Upper lobe of right lung (tissue), 1 donor: ENCODE results near the gene PPTC7. TPM values are rescaled to one million over a fixed set of nuclear protein-coding genes. Genes with fewer than 3 reads are reported as not detected.
"Not testable (repeated sequence)": the region's sequence is repeated elsewhere in the genome, so short reads cannot be mapped to it uniquely, and the experiment has no call there.

Source experiments
- ATAC-seq: fragments of 200-7000 bp; cut with Tn5 transposase; one replicate; pipeline ENCODE4 v1.9.1; 2020; ENCODE audit warnings: mild to moderate bottlenecking, moderate library complexity
- DNase-seq: peaks from one replicate; pipeline ENCODE4 v3.0.0-alpha.2; 2020
- H3K27ac ChIP-seq: fragments of 200-600 bp; one replicate; pipeline ENCODE4 v1.8.0; 2022
- H3K27me3 ChIP-seq: fragments of 200-600 bp; one replicate; pipeline ENCODE4 v1.8.0; 2022; ENCODE audit warnings: mild to moderate bottlenecking
- H3K36me3 ChIP-seq: fragments of 200-600 bp; one replicate; pipeline ENCODE4 v1.8.0; 2022
- H3K4me1 ChIP-seq: fragments of 200-600 bp; one replicate; pipeline ENCODE4 v1.8.0; 2022
- H3K4me3 ChIP-seq: fragments of 200-600 bp; one replicate; pipeline ENCODE4 v1.8.0; 2022; ENCODE audit warnings: mild to moderate bottlenecking
- H3K9me3 ChIP-seq: fragments of 200-600 bp; one replicate; pipeline ENCODE4 v1.8.0; 2022
- intact Hi-C: fragments of 100-400 bp; cut with DNase I; formaldehyde crosslinking; loops from one replicate; pipeline ENCODE4 v1.11.0; 2022
- total RNA-seq: library from RNA; stranded (reverse); fragmentation: NEBNext Ultra II Directional; extraction: Animal tissue kit (Norgen Biotek cat#: 25700); gene quantifications from one replicate; pipeline ENCODE4 v1.2.1, GENCODE V29; 2021
- TF ChIP-seq, protein P1 (sequence below): fragments of 200-600 bp; IDR thresholded peaks from one replicate; pipeline ENCODE4 v1.8.0; 2022; ENCODE audit warnings: antibody characterized with exemption
- donor health status: DM: no; HTN: yes; CAD: no; lungs with severe emphysema.

Gene PPTC7
- total RNA-seq, 1 donor from 2014 or later = 26.4 TPM

DNA sequence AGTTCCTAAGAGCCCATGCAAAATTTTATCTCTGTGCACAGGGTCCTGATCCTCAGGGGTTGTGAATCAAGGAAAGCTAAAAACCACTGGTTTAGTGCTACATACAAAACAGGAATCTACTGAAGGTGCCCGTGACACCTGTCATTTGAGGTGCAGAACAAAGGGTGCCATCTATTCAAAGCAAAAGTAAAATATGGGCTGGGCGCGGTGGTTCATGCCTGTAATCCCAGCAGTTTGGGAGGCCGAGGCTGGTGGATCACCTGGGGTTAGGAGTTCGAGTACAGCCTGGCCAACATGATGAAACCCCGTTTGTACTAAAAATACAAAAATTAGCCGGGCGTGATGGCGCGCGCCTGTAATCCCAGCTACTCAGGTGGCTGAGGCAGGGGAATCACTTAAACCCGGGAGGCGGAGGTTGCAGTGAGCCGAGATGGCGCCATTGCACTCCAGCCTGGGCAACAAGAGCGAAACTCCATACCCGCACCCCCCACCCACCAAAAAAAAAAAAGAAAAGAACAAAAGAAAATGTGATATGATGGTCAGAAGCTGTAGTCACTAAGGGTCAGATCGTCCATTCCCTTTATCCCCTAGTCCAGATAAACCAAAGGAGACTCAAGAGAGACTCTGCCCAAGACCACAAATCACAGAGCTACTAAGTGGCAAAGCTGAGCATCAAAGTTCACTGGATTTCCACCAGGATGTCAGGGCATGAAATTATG lies 3.4 kb downstream of the PPTC7 start:
- Histone ChIP-seq H3K9me3 (no peaks in the 10 kb centered on the region), H3K4me3 (no peak overlapping the region), H3K4me1 (peaks cover 36% of the 10 kb centered on the region), H3K36me3 (no peaks in the 10 kb centered on the region), H3K27ac (no peak overlapping the region), H3K27me3 (no peaks in the 10 kb centered on the region)
- ATAC-seq (no peak), DNase-seq (no peak)
- intact Hi-C loops = no loop called here
- TF ChIP-seq, protein P1, sequence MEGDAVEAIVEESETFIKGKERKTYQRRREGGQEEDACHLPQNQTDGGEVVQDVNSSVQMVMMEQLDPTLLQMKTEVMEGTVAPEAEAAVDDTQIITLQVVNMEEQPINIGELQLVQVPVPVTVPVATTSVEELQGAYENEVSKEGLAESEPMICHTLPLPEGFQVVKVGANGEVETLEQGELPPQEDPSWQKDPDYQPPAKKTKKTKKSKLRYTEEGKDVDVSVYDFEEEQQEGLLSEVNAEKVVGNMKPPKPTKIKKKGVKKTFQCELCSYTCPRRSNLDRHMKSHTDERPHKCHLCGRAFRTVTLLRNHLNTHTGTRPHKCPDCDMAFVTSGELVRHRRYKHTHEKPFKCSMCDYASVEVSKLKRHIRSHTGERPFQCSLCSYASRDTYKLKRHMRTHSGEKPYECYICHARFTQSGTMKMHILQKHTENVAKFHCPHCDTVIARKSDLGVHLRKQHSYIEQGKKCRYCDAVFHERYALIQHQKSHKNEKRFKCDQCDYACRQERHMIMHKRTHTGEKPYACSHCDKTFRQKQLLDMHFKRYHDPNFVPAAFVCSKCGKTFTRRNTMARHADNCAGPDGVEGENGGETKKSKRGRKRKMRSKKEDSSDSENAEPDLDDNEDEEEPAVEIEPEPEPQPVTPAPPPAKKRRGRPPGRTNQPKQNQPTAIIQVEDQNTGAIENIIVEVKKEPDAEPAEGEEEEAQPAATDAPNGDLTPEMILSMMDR = no peak

DNA sequence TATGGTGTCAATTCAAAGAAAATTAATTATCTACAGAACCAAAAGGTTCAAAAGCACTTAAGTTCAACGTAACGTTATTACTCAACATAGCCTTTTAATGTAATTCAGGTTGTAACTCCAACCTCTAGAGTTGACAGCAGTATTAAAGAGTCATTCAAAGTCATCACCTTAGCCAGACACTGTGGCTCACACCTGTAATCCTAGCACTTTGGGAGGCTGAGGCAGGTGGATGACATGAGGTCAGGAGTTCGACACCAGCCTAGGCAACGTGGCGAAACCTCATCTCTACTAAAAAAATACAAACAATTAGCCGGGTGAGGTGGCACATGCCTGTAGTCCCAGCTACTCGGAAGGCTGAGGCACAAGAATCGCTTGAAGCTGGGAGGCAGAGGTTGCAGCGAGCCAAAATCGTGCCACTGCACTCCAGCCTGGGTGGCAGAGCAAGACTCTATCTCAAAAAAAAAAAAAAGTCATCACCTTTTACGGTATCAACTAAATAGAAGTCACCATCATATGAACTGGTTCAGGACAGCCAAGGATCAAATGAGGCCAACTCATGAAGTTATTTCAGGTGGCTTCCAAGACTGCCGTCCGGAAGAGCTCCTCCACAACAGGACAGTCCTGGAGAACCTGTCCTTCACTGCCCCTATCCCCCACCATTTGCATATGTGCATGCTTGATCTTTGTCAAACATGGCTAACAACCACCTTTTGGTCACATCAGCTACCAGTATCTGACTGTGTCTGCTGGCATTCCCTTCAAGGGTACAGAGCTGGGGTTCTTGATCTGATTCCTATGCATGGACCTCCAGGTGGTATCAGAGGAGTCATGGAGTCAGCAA lies 4.2 kb downstream of the PPTC7 start:
- peaks cover 33% of the 10 kb centered on the region for H3K4me1 ChIP-seq
- H3K4me3 ChIP-seq = no peak overlapping the region
- TF ChIP-seq, protein P1 = no peak
- intact Hi-C loops = no loop called here
- no peaks in the 10 kb centered on the region for H3K9me3 ChIP-seq
- no peaks in the 10 kb centered on the region for H3K27me3 ChIP-seq
- no peaks in the 10 kb centered on the region for H3K36me3 ChIP-seq
- peak overlapping the region; percentile 62 for H3K27ac ChIP-seq
- DNase-seq (no peak), ATAC-seq (no peak)

DNA sequence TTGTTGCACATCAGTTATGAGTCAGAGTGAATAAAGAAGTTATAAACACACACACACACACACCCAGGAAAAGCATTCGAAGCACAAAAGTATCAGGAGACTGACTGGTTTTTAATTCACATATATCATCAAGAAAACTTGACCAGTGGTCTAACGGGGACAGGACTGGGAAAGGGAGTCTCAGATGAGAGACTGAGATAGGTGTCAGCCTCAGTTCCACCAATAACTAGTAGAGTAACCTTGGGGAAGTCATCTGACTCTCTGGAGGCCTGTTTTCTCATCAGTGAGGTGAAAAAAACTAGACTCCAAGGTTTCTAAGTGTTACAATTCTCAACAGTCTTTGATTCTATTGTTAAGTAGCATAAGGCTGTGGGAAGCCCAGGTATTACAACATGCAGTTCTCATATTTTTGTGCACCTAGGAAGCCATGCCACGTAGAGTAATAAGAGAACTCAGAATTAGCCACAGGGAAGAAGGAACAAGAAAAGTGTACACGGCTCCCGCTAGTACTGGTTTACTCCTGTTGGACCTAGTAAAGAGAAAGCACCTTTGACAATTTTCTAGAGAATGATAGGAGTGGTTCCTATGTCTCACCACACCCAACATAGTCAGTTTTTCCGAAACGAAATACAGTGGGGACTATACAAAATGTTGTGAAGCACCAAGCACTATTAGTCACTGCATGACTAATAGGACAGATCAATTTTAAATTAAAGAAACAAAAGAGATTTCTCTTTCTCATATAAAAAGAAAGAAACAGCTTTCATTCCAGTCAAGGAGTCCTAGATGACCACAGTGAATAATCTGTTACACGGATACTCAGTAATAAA lies 5.0 kb downstream of the PPTC7 start:
- Histone ChIP-seq H3K4me1 (peaks cover 29% of the 10 kb centered on the region), H3K4me3 (no peak overlapping the region), H3K9me3 (no peaks in the 10 kb centered on the region), H3K27me3 (no peaks in the 10 kb centered on the region), H3K36me3 (no peaks in the 10 kb centered on the region), H3K27ac (peak overlapping the region; percentile 62)
- ATAC-seq (peak; percentile 23), DNase-seq (no peak)
- TF ChIP-seq, protein P1 = no peak
- intact Hi-C loops = no loop called here

DNA sequence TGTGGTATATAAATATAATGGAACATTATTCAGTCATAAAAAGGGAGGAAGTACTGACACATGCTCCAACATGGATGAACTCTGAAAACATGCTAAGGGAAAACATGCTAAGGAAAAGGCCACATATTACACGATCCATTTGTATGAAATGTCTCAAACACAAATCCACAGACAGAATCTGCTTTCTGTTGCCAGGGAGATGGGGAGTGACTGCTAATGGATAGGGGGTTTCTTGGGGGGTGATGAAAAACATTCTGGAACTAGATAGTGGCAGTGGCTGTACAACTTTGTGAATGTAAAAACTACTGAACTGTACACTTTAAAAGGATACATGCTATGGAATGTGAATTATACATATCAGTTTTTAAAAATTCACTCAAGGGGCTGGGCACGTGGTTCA lies 6.6 kb downstream of the PPTC7 start:
- Histone ChIP-seq H3K4me3 (no peak overlapping the region), H3K27ac (no peak overlapping the region), H3K36me3 (no peaks in the 10 kb centered on the region), H3K9me3 (no peaks in the 10 kb centered on the region), H3K27me3 (no peaks in the 10 kb centered on the region), H3K4me1 (peaks cover 28% of the 10 kb centered on the region)
- ATAC-seq (no peak), DNase-seq (no peak)
- intact Hi-C loops = no loop called here
- TF ChIP-seq, protein P1 = no peak

DNA sequence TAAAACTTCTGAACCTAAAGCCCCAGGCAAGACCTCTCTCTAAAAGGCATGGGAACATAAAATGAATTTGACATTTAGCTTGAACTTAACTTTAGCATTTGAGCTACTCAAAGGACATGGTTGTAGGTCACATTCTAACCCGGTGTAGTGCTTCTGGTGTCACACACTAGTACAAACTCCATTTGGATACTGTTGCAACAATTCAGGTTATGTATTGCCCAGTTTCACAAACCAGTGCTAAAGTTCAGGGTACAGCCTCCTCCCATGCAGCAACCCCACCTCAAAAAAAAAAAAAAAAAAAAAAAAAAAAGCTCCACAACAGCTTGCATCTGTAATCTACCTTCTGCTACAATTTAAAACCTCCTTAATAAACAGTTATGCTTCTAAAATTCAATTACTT lies 7.8 kb downstream of the PPTC7 start:
- intact Hi-C loops = no loop called here
- no peaks in the 10 kb centered on the region for H3K9me3 ChIP-seq
- TF ChIP-seq, protein P1 = no peak
- H3K27me3 ChIP-seq = no peaks in the 10 kb centered on the region
- H3K36me3 ChIP-seq = no peaks in the 10 kb centered on the region
- no peak overlapping the region for H3K4me3 ChIP-seq
- ATAC-seq (peak; percentile 71), DNase-seq (no peak)
- H3K27ac ChIP-seq = no peak overlapping the region
- H3K4me1 ChIP-seq = peaks cover 16% of the 10 kb centered on the region

DNA sequence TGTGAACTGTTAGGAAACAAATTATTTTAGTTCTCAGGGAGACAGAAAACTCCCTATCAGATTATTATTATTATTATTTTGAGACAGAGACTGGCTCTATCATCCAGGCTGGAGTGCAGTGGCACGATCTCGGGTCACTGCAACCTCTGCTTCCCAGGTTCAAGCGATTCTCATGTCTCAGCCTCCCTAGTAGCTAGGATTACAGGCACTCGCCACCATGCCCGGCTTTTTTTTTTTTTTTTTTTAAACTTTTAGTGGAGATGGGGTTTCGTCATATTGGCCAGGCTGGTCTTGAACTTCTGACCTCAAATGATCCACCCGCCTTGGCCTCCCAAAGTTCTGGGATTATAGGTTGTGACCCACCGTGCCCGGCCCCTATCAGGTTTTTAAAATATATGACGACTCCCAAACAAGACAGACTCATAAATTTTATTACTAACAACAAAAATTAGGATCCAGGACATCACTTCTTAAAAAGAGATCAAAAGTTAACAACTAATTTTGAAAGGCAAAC lies 8.3 kb downstream of the PPTC7 start:
- H3K27ac ChIP-seq = not testable (repeated sequence)

More for the DNA sequence above, 8.3 kb downstream of the PPTC7 start:
- H3K27me3 ChIP-seq, H3K36me3 ChIP-seq, ATAC-seq, H3K4me3 ChIP-seq, intact Hi-C loops, H3K9me3 ChIP-seq, DNase-seq: not testable (repeated sequence)
- H3K4me1 ChIP-seq = peaks cover 12% of the 10 kb centered on the region
